Effector memory CD4-positive, alpha-beta T cell (primary cell): ENCODE measurements around the gene GNAT2.

Source experiments
- DNase-seq, 3 donors: peaks; one replicate each; pipeline ENCODE4 v3.0.0-alpha.2; 2020
- H3K27ac ChIP-seq: 2 replicates; pipeline ENCODE4 v1.7.0; 2013; ENCODE audit warnings: mild to moderate bottlenecking, low read length, moderate library complexity; ENCODE audit not compliant: insufficient read depth, poor library complexity, severe bottlenecking
- H3K27me3 ChIP-seq: replicated peaks from 2 replicates; pipeline ENCODE4 v1.7.0; 2013; ENCODE audit warnings: mild to moderate bottlenecking, low read length; ENCODE audit not compliant: insufficient read depth, control insufficient read depth, poor library complexity, severe bottlenecking
- H3K36me3 ChIP-seq: 2 replicates; pipeline ENCODE4 v1.7.0; 2013; ENCODE audit warnings: mild to moderate bottlenecking, low read length, moderate library complexity; ENCODE audit not compliant: control insufficient read depth, insufficient read depth
- H3K4me1 ChIP-seq: 2 replicates; pipeline ENCODE4 v1.7.0; 2013; ENCODE audit warnings: low read length, mild to moderate bottlenecking; ENCODE audit not compliant: control insufficient read depth, insufficient read depth, poor library complexity, severe bottlenecking
- H3K4me3 ChIP-seq: 2 replicates; pipeline ENCODE4 v1.7.0; 2013; ENCODE audit warnings: low read length, low read depth, mild to moderate bottlenecking; ENCODE audit not compliant: insufficient read depth, poor library complexity, severe bottlenecking
- H3K9me3 ChIP-seq: 2 replicates; pipeline ENCODE4 v1.7.0; 2013; ENCODE audit warnings: mild to moderate bottlenecking, low read length, moderate library complexity; ENCODE audit not compliant: control insufficient read depth

GNAT2 gene

GRCh38 chr1:109643385-109644230 lies 24.2 kb upstream of the GNAT2 start:
- Histone ChIP-seq H3K27me3 (no peaks in the 10 kb centered on the region), H3K36me3 (no peaks in the 10 kb centered on the region), H3K27ac (no peak overlapping the region), H3K4me1 (peaks cover 4% of the 10 kb centered on the region), H3K9me3 (no peaks in the 10 kb centered on the region), H3K4me3 (no peak overlapping the region)
- DNase-seq, result peak; percentile 61 to 71 (median 66)

- no peak for DNase-seq
- H3K27me3 ChIP-seq, result no peaks in the 10 kb centered on the region
- no peak overlapping the region for H3K27ac ChIP-seq
- no peaks in the 10 kb centered on the region for H3K36me3 ChIP-seq
- H3K4me3 ChIP-seq, result no peak overlapping the region
- no peaks in the 10 kb centered on the region for H3K9me3 ChIP-seq
- H3K4me1 ChIP-seq, result peaks cover 4% of the 10 kb centered on the region
These were observed 23.2 kb upstream of the GNAT2 start for GRCh38 chr1:109642626-109643025.

- Histone ChIP-seq H3K27me3 (no peaks in the 10 kb centered on the region), H3K4me1 (peaks cover 4% of the 10 kb centered on the region), H3K36me3 (no peaks in the 10 kb centered on the region), H3K9me3 (no peaks in the 10 kb centered on the region), H3K4me3 (no peak overlapping the region), H3K27ac (no peak overlapping the region)
- no peak for DNase-seq
These were observed 22.4 kb upstream of the GNAT2 start for GRCh38 chr1:109641861-109642260.

- Histone ChIP-seq H3K4me1 (peaks cover 4% of the 10 kb centered on the region), H3K4me3 (no peak overlapping the region), H3K27me3 (no peaks in the 10 kb centered on the region), H3K9me3 (no peaks in the 10 kb centered on the region), H3K36me3 (no peaks in the 10 kb centered on the region), H3K27ac (no peak overlapping the region)
- DNase-seq, result no peak
These were observed 21.8 kb upstream of the GNAT2 start for GRCh38 chr1:109641078-109641740.

GRCh38 chr1:109640285-109640865 lies 21.0 kb upstream of the GNAT2 start:
- H3K4me1 ChIP-seq, result peaks cover 4% of the 10 kb centered on the region
- DNase-seq, result peak; percentile 68 to 81 (median 73)

GRCh38 chr1:109639841-109640184 lies 20.4 kb upstream of the GNAT2 start:
- H3K9me3 ChIP-seq, result no peaks in the 10 kb centered on the region
- H3K27me3 ChIP-seq, result no peaks in the 10 kb centered on the region
- H3K4me1 ChIP-seq, result peaks cover 7% of the 10 kb centered on the region
- H3K27ac ChIP-seq, result no peak overlapping the region
- no peaks in the 10 kb centered on the region for H3K36me3 ChIP-seq
- no peak overlapping the region for H3K4me3 ChIP-seq
- no peak for DNase-seq

More at GRCh38 chr1:109640285-109640865, 21.0 kb upstream of the GNAT2 start:
- Histone ChIP-seq H3K27me3 (no peaks in the 10 kb centered on the region), H3K4me3 (no peak overlapping the region), H3K36me3 (no peaks in the 10 kb centered on the region), H3K9me3 (no peaks in the 10 kb centered on the region), H3K27ac (no peak overlapping the region)

GRCh38 chr1:109639063-109639840 lies 19.8 kb upstream of the GNAT2 start:
- Histone ChIP-seq H3K4me3 (no peak overlapping the region), H3K4me1 (peaks cover 12% of the 10 kb centered on the region), H3K27ac (no peak overlapping the region), H3K27me3 (no peaks in the 10 kb centered on the region), H3K9me3 (no peaks in the 10 kb centered on the region), H3K36me3 (no peaks in the 10 kb centered on the region)
- DNase-seq, result no peak

GRCh38 chr1:109637446-109637845 lies 18.0 kb upstream of the GNAT2 start:
- no peak overlapping the region for H3K4me3 ChIP-seq

GRCh38 chr1:109636201-109636952 lies 17.0 kb upstream of the GNAT2 start:
- no peaks in the 10 kb centered on the region for H3K9me3 ChIP-seq
- H3K4me3 ChIP-seq, result no peak overlapping the region
- peaks cover 13% of the 10 kb centered on the region for H3K4me1 ChIP-seq
- no peak overlapping the region for H3K27ac ChIP-seq
- DNase-seq, result no peak
- peaks cover 11% of the 10 kb centered on the region for H3K36me3 ChIP-seq
- no peaks in the 10 kb centered on the region for H3K27me3 ChIP-seq

More at GRCh38 chr1:109637446-109637845, 18.0 kb upstream of the GNAT2 start:
- H3K36me3 ChIP-seq, result no peaks in the 10 kb centered on the region
- no peaks in the 10 kb centered on the region for H3K9me3 ChIP-seq
- H3K27ac ChIP-seq, result no peak overlapping the region
- DNase-seq, result no peak
- H3K4me1 ChIP-seq, result peaks cover 13% of the 10 kb centered on the region
- H3K27me3 ChIP-seq, result no peaks in the 10 kb centered on the region
